Parathyroid adenoma (tissue), 2 donors: ENCODE results near the gene COL4A1.

ENCODE experiments used
- H2AFZ ChIP-seq: fragments of 300-600 bp; sonication (generic); one replicate; pipeline ENCODE4 v1.7.0; 2017; ENCODE audit warnings: antibody characterized with exemption, mild to moderate bottlenecking
- H3K27ac ChIP-seq: fragments of 300-600 bp; sonication (generic); one replicate; pipeline ENCODE4 v1.7.0; 2017
- H3K27me3 ChIP-seq: fragments of 300-600 bp; sonication (generic); one replicate; pipeline ENCODE4 v1.7.0; 2017; ENCODE audit warnings: low read length; ENCODE audit not compliant: control insufficient read depth, insufficient read depth
- H3K36me3 ChIP-seq: fragments of 300-600 bp; sonication (generic); one replicate; pipeline ENCODE4 v1.7.0; 2017; ENCODE audit warnings: low read length; ENCODE audit not compliant: control insufficient read depth, insufficient read depth
- H3K4me1 ChIP-seq: fragments of 300-600 bp; sonication (generic); one replicate; pipeline ENCODE4 v1.7.0; 2017; ENCODE audit warnings: control low read depth
- H3K4me2 ChIP-seq: fragments of 300-600 bp; sonication (generic); one replicate; pipeline ENCODE4 v1.7.0; 2017; ENCODE audit warnings: low read length
- H3K4me3 ChIP-seq: fragments of 300-600 bp; sonication (generic); one replicate; pipeline ENCODE4 v1.7.0; 2017; ENCODE audit warnings: low read depth, low read length
- H3K79me2 ChIP-seq: fragments of 300-600 bp; sonication (generic); one replicate; pipeline ENCODE4 v1.7.0; 2017; ENCODE audit warnings: control low read depth
- H3K9ac ChIP-seq: fragments of 300-600 bp; sonication (generic); one replicate; pipeline ENCODE4 v1.7.0; 2017; ENCODE audit warnings: mild to moderate bottlenecking
- H3K9me3 ChIP-seq: fragments of 300-600 bp; sonication (generic); one replicate; pipeline ENCODE4 v1.7.0; 2017; ENCODE audit warnings: low read length; ENCODE audit not compliant: control insufficient read depth
- TF ChIP-seq, protein P1 (sequence below): fragments of 300-600 bp; sonication (generic); IDR thresholded peaks from one replicate; pipeline ENCODE4 v1.7.0; 2017; ENCODE audit warnings: antibody characterized with exemption, mild to moderate bottlenecking
- donor health status: primary hyperparathyroidism.

Gene COL4A1

DNA sequence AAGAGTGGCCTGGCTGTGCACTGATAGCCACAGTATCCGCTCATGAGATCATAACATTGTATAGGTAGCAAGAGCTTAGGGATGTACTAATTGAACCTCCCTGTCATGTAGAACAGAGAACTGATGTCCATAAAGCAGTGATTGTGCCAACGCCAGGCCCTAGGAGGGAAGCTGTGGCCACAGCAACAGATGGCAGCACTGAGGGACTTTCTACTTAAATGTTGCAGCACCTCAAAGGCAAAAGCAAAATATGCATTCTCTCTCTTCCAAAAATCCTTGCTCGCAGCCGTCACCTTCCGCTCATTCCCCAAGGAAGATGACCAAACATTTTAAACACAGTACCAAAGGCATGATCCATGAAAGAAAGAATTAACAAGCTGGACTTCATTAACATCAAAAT, 32.3 kb downstream of the COL4A1 start:
- no peak overlapping the region for H3K4me2 ChIP-seq
- no peak overlapping the region for H2AFZ ChIP-seq
- H3K79me2 ChIP-seq: no peaks in the 10 kb centered on the region
- TF ChIP-seq, protein P1, sequence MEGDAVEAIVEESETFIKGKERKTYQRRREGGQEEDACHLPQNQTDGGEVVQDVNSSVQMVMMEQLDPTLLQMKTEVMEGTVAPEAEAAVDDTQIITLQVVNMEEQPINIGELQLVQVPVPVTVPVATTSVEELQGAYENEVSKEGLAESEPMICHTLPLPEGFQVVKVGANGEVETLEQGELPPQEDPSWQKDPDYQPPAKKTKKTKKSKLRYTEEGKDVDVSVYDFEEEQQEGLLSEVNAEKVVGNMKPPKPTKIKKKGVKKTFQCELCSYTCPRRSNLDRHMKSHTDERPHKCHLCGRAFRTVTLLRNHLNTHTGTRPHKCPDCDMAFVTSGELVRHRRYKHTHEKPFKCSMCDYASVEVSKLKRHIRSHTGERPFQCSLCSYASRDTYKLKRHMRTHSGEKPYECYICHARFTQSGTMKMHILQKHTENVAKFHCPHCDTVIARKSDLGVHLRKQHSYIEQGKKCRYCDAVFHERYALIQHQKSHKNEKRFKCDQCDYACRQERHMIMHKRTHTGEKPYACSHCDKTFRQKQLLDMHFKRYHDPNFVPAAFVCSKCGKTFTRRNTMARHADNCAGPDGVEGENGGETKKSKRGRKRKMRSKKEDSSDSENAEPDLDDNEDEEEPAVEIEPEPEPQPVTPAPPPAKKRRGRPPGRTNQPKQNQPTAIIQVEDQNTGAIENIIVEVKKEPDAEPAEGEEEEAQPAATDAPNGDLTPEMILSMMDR: no peak
- no peaks in the 10 kb centered on the region for H3K36me3 ChIP-seq
- H3K4me1 ChIP-seq: no peaks in the 10 kb centered on the region
- no peak overlapping the region for H3K9ac ChIP-seq
- no peaks in the 10 kb centered on the region for H3K27me3 ChIP-seq
- H3K27ac ChIP-seq: no peak overlapping the region
- H3K4me3 ChIP-seq: no peak overlapping the region
- no peaks in the 10 kb centered on the region for H3K9me3 ChIP-seq

DNA sequence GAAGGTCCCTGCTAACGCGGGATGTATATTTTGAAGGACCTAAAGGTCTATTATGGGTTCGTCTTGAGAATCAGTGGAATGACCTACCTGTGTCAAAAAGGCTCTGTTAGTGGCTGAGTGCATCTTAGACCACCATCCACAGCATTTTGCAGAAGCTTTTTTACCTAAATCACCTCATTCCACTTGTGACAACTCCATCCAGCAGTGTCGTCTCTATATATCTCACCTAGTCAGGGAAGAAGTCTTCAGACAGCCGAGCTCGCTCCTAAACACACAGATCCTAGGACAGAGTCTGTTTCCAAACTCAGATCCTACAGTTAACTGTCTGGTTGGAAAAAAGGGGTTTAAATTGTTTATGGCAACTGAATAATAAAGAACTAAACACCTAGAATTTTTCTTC, 33.7 kb downstream of the COL4A1 start:
- Histone ChIP-seq H3K36me3 (no peaks in the 10 kb centered on the region), H3K4me3 (no peak overlapping the region), H3K27ac (no peak overlapping the region), H3K27me3 (no peaks in the 10 kb centered on the region), H3K79me2 (no peaks in the 10 kb centered on the region), H3K9me3 (no peaks in the 10 kb centered on the region), H2AFZ (no peak overlapping the region), H3K9ac (no peak overlapping the region), H3K4me1 (no peaks in the 10 kb centered on the region), H3K4me2 (no peak overlapping the region)
- TF ChIP-seq, protein P1: no peak

DNA sequence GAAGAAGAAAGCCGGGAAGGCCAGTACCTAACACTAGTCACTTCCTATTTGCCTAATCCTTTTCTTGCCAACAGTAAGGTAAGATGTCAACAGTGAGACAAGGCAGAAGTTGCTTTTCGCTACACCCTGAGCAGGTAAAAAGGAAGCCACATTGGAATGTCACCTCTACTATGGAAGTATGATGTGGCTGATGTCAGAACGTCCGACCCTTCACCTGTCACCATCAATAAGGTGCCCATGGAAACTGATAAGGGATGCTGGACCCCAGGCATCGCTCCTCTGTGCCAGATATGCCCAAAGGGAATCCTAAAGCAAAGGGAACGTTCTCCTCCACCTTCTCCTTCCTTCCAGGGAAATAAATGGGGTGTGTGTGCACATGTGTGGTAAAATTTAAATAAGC, 34.3 kb downstream of the COL4A1 start:
- TF ChIP-seq, protein P1: no peak
- H3K27ac ChIP-seq: no peak overlapping the region

GRCh38 chr13:110272227-110272626, 34.7 kb downstream of the COL4A1 start:
- H3K27ac ChIP-seq: no peak overlapping the region

More for the DNA sequence above, 34.3 kb downstream of the COL4A1 start:
- Histone ChIP-seq H2AFZ (no peak overlapping the region), H3K4me3 (no peak overlapping the region), H3K27me3 (no peaks in the 10 kb centered on the region), H3K9me3 (no peaks in the 10 kb centered on the region), H3K4me2 (no peak overlapping the region), H3K79me2 (no peaks in the 10 kb centered on the region), H3K9ac (no peak overlapping the region), H3K36me3 (no peaks in the 10 kb centered on the region), H3K4me1 (no peaks in the 10 kb centered on the region)

DNA sequence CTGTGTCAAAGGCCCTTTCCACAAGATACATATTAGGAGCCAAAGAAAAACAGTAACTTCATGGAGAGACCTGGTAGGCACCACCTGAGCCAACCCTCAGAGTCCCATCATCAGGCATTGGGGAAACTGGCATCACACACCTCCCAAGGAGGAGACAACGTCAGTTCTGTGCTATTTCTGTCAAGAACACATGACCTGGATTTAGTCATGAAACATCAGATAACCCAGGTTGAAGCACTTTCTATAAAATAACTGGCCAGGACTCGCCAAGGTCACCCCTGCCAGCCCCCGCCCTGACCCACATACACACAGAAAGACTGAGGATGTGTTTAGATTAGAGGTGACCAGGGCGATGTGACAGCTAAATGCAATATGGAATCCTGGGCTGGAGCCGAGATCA, 35.6 kb downstream of the COL4A1 start:
- H3K79me2 ChIP-seq: no peaks in the 10 kb centered on the region
- no peak overlapping the region for H3K4me2 ChIP-seq
- H3K9me3 ChIP-seq: no peaks in the 10 kb centered on the region
- H3K36me3 ChIP-seq: no peaks in the 10 kb centered on the region
- no peak overlapping the region for H3K4me3 ChIP-seq
- TF ChIP-seq, protein P1: no peak
- H3K27ac ChIP-seq: no peak overlapping the region
- H3K9ac ChIP-seq: no peak overlapping the region
- H2AFZ ChIP-seq: no peak overlapping the region
- H3K4me1 ChIP-seq: no peaks in the 10 kb centered on the region
- no peaks in the 10 kb centered on the region for H3K27me3 ChIP-seq

More at GRCh38 chr13:110272227-110272626, 34.7 kb downstream of the COL4A1 start:
- no peaks in the 10 kb centered on the region for H3K4me1 ChIP-seq
- no peak overlapping the region for H3K4me2 ChIP-seq
- H3K36me3 ChIP-seq: no peaks in the 10 kb centered on the region
- no peaks in the 10 kb centered on the region for H3K79me2 ChIP-seq
- H2AFZ ChIP-seq: no peak overlapping the region
- no peaks in the 10 kb centered on the region for H3K9me3 ChIP-seq
- no peak overlapping the region for H3K4me3 ChIP-seq
- H3K9ac ChIP-seq: no peak overlapping the region
- TF ChIP-seq, protein P1: no peak
- H3K27me3 ChIP-seq: no peaks in the 10 kb centered on the region
